NCI-H2107 (cell line): ENCODE results near the gene ACADS.
"Not testable (repeated sequence)": the region's sequence is repeated elsewhere in the genome, so short reads cannot be mapped to it uniquely, and the experiment has no call there.

Experiments
- DNase-seq: peaks from one replicate; lab custom pipeline; 2025; lab: John Stamatoyannopoulos, UW

ACADS gene

GRCh38 chr12:120726961-120727360 lies 1.3 kb downstream of the ACADS start:
- DNase-seq = no peak

GRCh38 chr12:120732198-120732597 lies 6.6 kb downstream of the ACADS start:
- DNase-seq = not testable (repeated sequence)

GRCh38 chr12:120733574-120733973 lies 7.9 kb downstream of the ACADS start:
- DNase-seq = no peak

- no peak for DNase-seq
Measured at GRCh38 chr12:120734210-120734609, 8.6 kb downstream of the ACADS start.

- no peak for DNase-seq
Measured at GRCh38 chr12:120735181-120735580, 9.6 kb downstream of the ACADS start.

- no peak for DNase-seq
Measured at GRCh38 chr12:120736404-120737331, 11.0 kb downstream of the ACADS start.

GRCh38 chr12:120737557-120738251 lies 12.1 kb downstream of the ACADS start:
- no peak for DNase-seq

- no peak for DNase-seq
Measured at GRCh38 chr12:120738252-120739030, 12.8 kb downstream of the ACADS start.

- DNase-seq = no peak
Measured at GRCh38 chr12:120739031-120739762, 13.6 kb downstream of the ACADS start.

- no peak for DNase-seq
Measured at GRCh38 chr12:120739821-120740613, 14.4 kb downstream of the ACADS start.

GRCh38 chr12:120740871-120741270 lies 15.2 kb downstream of the ACADS start:
- DNase-seq = no peak

GRCh38 chr12:120741476-120742421 lies 16.1 kb downstream of the ACADS start:
- no peak for DNase-seq

- no peak for DNase-seq
Measured at GRCh38 chr12:120744922-120745493, 19.4 kb downstream of the ACADS start.

GRCh38 chr12:120748242-120748641 lies 22.6 kb downstream of the ACADS start:
- DNase-seq = no peak

GRCh38 chr12:120749256-120749655 lies 23.6 kb downstream of the ACADS start:
- DNase-seq = no peak

GRCh38 chr12:120750806-120751205 lies 25.2 kb downstream of the ACADS start:
- DNase-seq = no peak

GRCh38 chr12:120751389-120751788 lies 25.8 kb downstream of the ACADS start:
- DNase-seq = no peak

- no peak for DNase-seq
Measured at GRCh38 chr12:120754792-120755191, 29.2 kb downstream of the ACADS start.

GRCh38 chr12:120755269-120755668 lies 29.6 kb downstream of the ACADS start:
- no peak for DNase-seq
